Panc1 (cell line): ENCODE results near the gene MSRB3. TPM values are rescaled to one million over a fixed set of nuclear protein-coding genes. Genes with fewer than 3 reads are reported as not detected.

Experiments
- ATAC-seq: fragments of 200-7000 bp; cut with Tn5 transposase; 2 replicates; pipeline ENCODE4 v1.9.1; 2020; ENCODE audit warnings: mild to moderate bottlenecking, moderate library complexity
- BruUV-seq: library from RNA; stranded (reverse); fragments of 400-500 nt; replicated peaks from 2 replicates; lab custom pipeline; 2021; lab: Mats Ljungman, UMichigan
- CTCF ChIA-PET: fragments of 300-600 bp; sonication (Branson Sonifier 250); formaldehyde crosslinking; loops from one replicate; lab custom pipeline; 2022; ENCODE audit warnings: antibody characterized with exemption; lab: Charles Lee
- POLR2A ChIA-PET: fragments of 300-600 bp; sonication (Branson Sonifier 250); formaldehyde crosslinking; loops from one replicate; lab custom pipeline; 2022; ENCODE audit warnings: antibody characterized with exemption; lab: Charles Lee
- DNase-seq: peaks from one replicate; pipeline ENCODE4 v3.0.0-alpha.2; 2010; ENCODE audit warnings: low read depth, low spot score
- H3K27ac ChIP-seq: 2 replicates; pipeline ENCODE4 v1.5.1; 2011; ENCODE audit warnings: mild to moderate bottlenecking, low read length, inconsistent platforms
- H3K27me3 ChIP-seq: fragments of 200-500 bp; sonication (Bioruptor generic); 2 replicates; pipeline ENCODE4 v1.6.0; 2014; ENCODE audit warnings: low read length, inconsistent platforms; ENCODE audit not compliant: control insufficient read depth, insufficient read depth
- H3K36me3 ChIP-seq: fragments of 200-500 bp; sonication (Bioruptor generic); 2 replicates; pipeline ENCODE4 v1.5.1; 2014; ENCODE audit warnings: inconsistent platforms, mild to moderate bottlenecking, low read length, moderate library complexity; ENCODE audit not compliant: control insufficient read depth, insufficient read depth
- H3K4me1 ChIP-seq: 2 replicates; pipeline ENCODE4 v1.5.1; 2011; ENCODE audit warnings: inconsistent platforms, mild to moderate bottlenecking, low read length, moderate library complexity; ENCODE audit not compliant: control insufficient read depth, insufficient read depth
- H3K4me3 ChIP-seq, 2 experiments: 2 replicates each; pipeline ENCODE4 v1.5.1; 2011 to 2012; ENCODE audit warnings: low read depth in 2 of 2, low read length in 2 of 2, mild to moderate bottlenecking in 2 of 2, inconsistent platforms in 1 of 2, moderate library complexity in 1 of 2
- H3K9me3 ChIP-seq: fragments of 200-500 bp; sonication (Bioruptor generic); 2 replicates; pipeline ENCODE4 v1.5.1; 2014; ENCODE audit warnings: low read depth, mild to moderate bottlenecking, inconsistent platforms, low read length, moderate library complexity; ENCODE audit not compliant: control insufficient read depth, insufficient read depth
- CTCF ChIP-seq: fragments of 450-650 bp; IDR thresholded peaks from 2 replicates; pipeline ENCODE4 v1.5.1; 2017; ENCODE audit warnings: mild to moderate bottlenecking
- POLR2AphosphoS5 ChIP-seq: IDR thresholded peaks from 2 replicates; pipeline ENCODE4 v1.6.1; 2012; ENCODE audit warnings: mild to moderate bottlenecking, low read depth, low read length, moderate library complexity
- REST ChIP-seq, 2 experiments: IDR thresholded peaks; 2 replicates each; pipeline ENCODE4 v1.6.1; 2011 to 2012; ENCODE audit warnings: low read depth in 2 of 2, control low read depth in 1 of 2, low read length in 1 of 2, mild to moderate bottlenecking in 1 of 2, moderate library complexity in 1 of 2; ENCODE audit not compliant: insufficient read depth in 1 of 2
- SIN3A ChIP-seq: IDR thresholded peaks from 2 replicates; pipeline ENCODE4 v1.6.1; 2012; ENCODE audit warnings: low read depth, mild to moderate bottlenecking, low read length, moderate library complexity, borderline replicate concordance; ENCODE audit not compliant: insufficient read depth
- TCF7L2 ChIP-seq: IDR thresholded peaks from 2 replicates; pipeline ENCODE4 v1.6.1; 2011; ENCODE audit warnings: mild to moderate bottlenecking, low read depth, low read length, inconsistent platforms
- in situ Hi-C: cut with HindIII; loops from 2 replicates; pipeline ENCODE4 v1.10.0; 2016; ENCODE audit warnings: low sequenced_read_pairs, low pct_unique_long_range_greater_than_20kb
- intact Hi-C: fragments of 100-400 bp; cut with micrococcal nuclease; formaldehyde crosslinking; loops from one replicate; pipeline ENCODE4 v1.10.0; 2022; ENCODE audit not compliant: unreplicated experiment
- total RNA-seq: library from RNA; stranded (reverse); gene quantifications from one replicate; pipeline ENCODE4 v1.2.1, GENCODE V29; 2021; ENCODE audit not compliant: unreplicated experiment

MSRB3 gene
- total RNA-seq, 1 experiment from 2014 or later: 89.7 TPM

- in situ Hi-C loops (no loop called here), intact Hi-C loops (no loop called here)
- H3K4me1 ChIP-seq: no peaks in the 10 kb centered on the region
- H3K27ac ChIP-seq: no peak overlapping the region
- H3K27me3 ChIP-seq: no peaks in the 10 kb centered on the region
- BruUV-seq: no TSS peak
- TF ChIP-seq POLR2AphosphoS5 (no peak), REST (IDR thresholded peaks at IDR 0.05; ENCODE audit: insufficient read depth in 1 of 2, low read depth in 2 of 2, low read length in 1 of 2) (no peak), TCF7L2 (no peak), SIN3A (no peak), CTCF (no peak)
- DNase-seq (no peak), ATAC-seq (no peak)
- POLR2A ChIA-PET: no interaction called here
- H3K4me3 ChIP-seq: no peak overlapping the region
- no peaks in the 10 kb centered on the region; the same call in 1 of the 2 replicates for H3K36me3 ChIP-seq
- no peaks in the 10 kb centered on the region for H3K9me3 ChIP-seq
- CTCF ChIA-PET: interaction anchor here (0.7 kb wide), 1 partner anchor 546 kb away, joined by 4 read pairs; no protein-coding TSS in a partner anchor
Measured at GRCh38 chr12:65343230-65343629, 64.7 kb downstream of the MSRB3 start.

DNA sequence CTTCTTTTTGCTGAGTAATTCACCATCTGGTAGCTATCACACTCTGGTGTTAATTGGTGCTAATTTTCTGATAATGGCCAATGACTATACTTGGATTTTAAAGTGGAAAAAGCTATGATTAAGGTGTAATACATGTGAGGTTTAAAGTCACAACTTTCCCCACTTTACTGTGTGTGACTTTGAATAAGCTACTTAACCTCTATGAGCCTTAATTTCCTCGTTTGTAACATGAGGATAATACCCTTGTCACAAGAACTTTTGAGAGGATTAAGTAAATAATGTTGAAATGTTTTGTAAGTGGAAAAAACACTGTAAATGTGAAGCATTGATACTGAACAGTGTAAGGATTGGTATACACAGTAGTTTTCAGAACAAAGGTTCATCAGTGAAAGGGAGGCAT lies 65.3 kb downstream of the MSRB3 start:
- Histone ChIP-seq H3K4me1 (no peaks in the 10 kb centered on the region), H3K36me3 (no peaks in the 10 kb centered on the region; the same call in 1 of the 2 replicates), H3K27me3 (no peaks in the 10 kb centered on the region), H3K9me3 (no peaks in the 10 kb centered on the region), H3K27ac (no peak overlapping the region), H3K4me3 (no peak overlapping the region)
- no TSS peak for BruUV-seq
- CTCF ChIA-PET: interaction anchor here (0.7 kb wide), 1 partner anchor 547 kb away, joined by 4 read pairs; no protein-coding TSS in a partner anchor
- ATAC-seq: no peak
- in situ Hi-C loops: no loop called here
- POLR2A ChIA-PET: no interaction called here
- no peak for DNase-seq
- TF ChIP-seq TCF7L2 (no peak), POLR2AphosphoS5 (no peak), REST (IDR thresholded peaks at IDR 0.05; ENCODE audit: insufficient read depth in 1 of 2, low read depth in 2 of 2, low read length in 1 of 2) (no peak), CTCF (no peak), SIN3A (no peak)
- intact Hi-C loops: no loop called here
